K562 (cell line): ENCODE results near the gene SETD1B. TPM values are rescaled to one million over a fixed set of nuclear protein-coding genes. Genes with fewer than 3 reads are reported as not detected.

ENCODE experiments used
- ARHGAP35 ChIP-seq: fragments of 450-650 bp; IDR thresholded peaks from 2 replicates; pipeline ENCODE4 v1.6.1; 2018; ENCODE audit not compliant: partially characterized antibody
- BDP1 ChIP-seq: IDR thresholded peaks from 3 replicates; pipeline ENCODE4 v1.6.1; 2011; ENCODE audit not compliant: insufficient read length, insufficient read depth
- BRD4 ChIP-seq: fragments of 200-600 bp; sonication (generic); IDR thresholded peaks from 2 replicates; pipeline ENCODE4 v1.6.1; 2017; ENCODE audit warnings: inconsistent platforms
- EHMT2 ChIP-seq: fragments of 450-650 bp; IDR thresholded peaks from 2 replicates; pipeline ENCODE4 v1.6.1; 2018; ENCODE audit warnings: antibody characterized with exemption
- ELK3 ChIP-seq: fragments of 450-650 bp; formaldehyde crosslinking; IDR thresholded peaks from 2 replicates; pipeline ENCODE4 v1.4.0; 2020; ENCODE audit warnings: mild to moderate bottlenecking
- HNRNPK ChIP-seq: fragments of 200-400 bp; formaldehyde crosslinking; IDR thresholded peaks from one replicate; pipeline ENCODE4 v1.6.1; 2018; ENCODE audit warnings: mild to moderate bottlenecking, low read depth, low read length; ENCODE audit not compliant: poor library complexity, severe bottlenecking
- MYBL2 ChIP-seq, 2 experiments: fragments of 450-650 bp in 1 of 2; sonication (generic) in 1 of 2; formaldehyde crosslinking in 1 of 2; IDR thresholded peaks; 2 replicates each; pipeline versions ENCODE4 v1.6.1 to v1.8.1; 2017 to 2022; ENCODE audit warnings: borderline replicate concordance in 1 of 2, inconsistent platforms in 1 of 2, low read depth in 1 of 2, mild to moderate bottlenecking in 1 of 2, missing genetic modification reagents in 1 of 2, moderate library complexity in 1 of 2
- NFIC ChIP-seq: fragments of 450-650 bp; IDR thresholded peaks from 2 replicates; pipeline ENCODE4 v1.6.1; 2017; ENCODE audit warnings: mild to moderate bottlenecking, inconsistent platforms
- NR4A1 ChIP-seq, 2 experiments: fragments of 250-450 bp in 1 of 2; fragments of 450-650 bp in 1 of 2; sonication (Bioruptor Pico) in 1 of 2; IDR thresholded peaks; 2 replicates each; pipeline versions ENCODE4 v1.4.0 to v1.6.1; 2016 to 2020; ENCODE audit warnings: mild to moderate bottlenecking in 2 of 2, missing compliant biosample characterization in 1 of 2, missing genetic modification characterization in 1 of 2, moderate library complexity in 1 of 2
- PHF21A ChIP-seq: fragments of 450-650 bp; IDR thresholded peaks from 2 replicates; pipeline ENCODE4 v1.6.1; 2017; ENCODE audit warnings: low read depth, borderline replicate concordance
- PRPF4 ChIP-seq: fragments of 200-400 bp; formaldehyde crosslinking; IDR thresholded peaks from one replicate; pipeline ENCODE4 v1.6.1; 2017; ENCODE audit warnings: low read length, low read depth, mild to moderate bottlenecking; ENCODE audit not compliant: insufficient read depth, poor library complexity, severe bottlenecking
- SAFB2 ChIP-seq: fragments of 200-400 bp; formaldehyde crosslinking; IDR thresholded peaks from 2 replicates; pipeline ENCODE4 v1.6.1; 2018; ENCODE audit warnings: borderline replicate concordance, low read length, low read depth, moderate library complexity; ENCODE audit not compliant: severe bottlenecking
- TCF7 ChIP-seq: sonication (generic); IDR thresholded peaks from 2 replicates; pipeline ENCODE4 v1.6.1; 2016; ENCODE audit warnings: antibody characterized with exemption, borderline replicate concordance
- ZBTB17 ChIP-seq: fragments of 450-650 bp; formaldehyde crosslinking; IDR thresholded peaks from 2 replicates; pipeline ENCODE4 v1.4.0; 2020; ENCODE audit warnings: mild to moderate bottlenecking
- ZC3H11A ChIP-seq: IDR thresholded peaks from 2 replicates; pipeline ENCODE4 v1.6.1; 2012; ENCODE audit warnings: low read depth, low read length, improper control_type of control experiment
- polyA plus RNA-seq, 8 experiments: library from polyadenylated mRNA; depleted of rRNA in 4 of 8; stranded (reverse) in 5 of 8; unstranded in 3 of 8; fragments of >200 nt; fragmentation: Nextera tagmentation in 2 of 8; fragmentation: Illumina TruSeq in 1 of 8; extraction: Ambion mirVana in 2 of 8; extraction: Trizol in 1 of 8; gene quantifications; 2 replicates each; pipeline versions ENCODE4 v1.2.1 to v1.2.3, GENCODE V29; 2011 to 2014; ENCODE audit warnings: inconsistent platforms in 1 of 8, missing spikeins in 1 of 8
- total RNA-seq, 7 experiments: library from RNA; depleted of rRNA in 6 of 7; stranded (reverse); fragments of >200 nt in 6 of 7; fragmentation: Illumina TruSeq in 2 of 7; extraction: Trizol in 2 of 7; gene quantifications; 2 replicates each; pipeline versions ENCODE4 v1.2.1 to v1.2.3, GENCODE V29; 2011 to 2021; ENCODE audit warnings: low replicate concordance in 1 of 7
- TF ChIP-seq, protein P1 (sequence below): fragments of 450-650 bp; IDR thresholded peaks from 2 replicates; pipeline ENCODE4 v1.6.1; 2016; ENCODE audit warnings: low read depth, mild to moderate bottlenecking, moderate library complexity
- TF ChIP-seq, protein P2 (sequence below), 2 experiments: fragments of 450-650 bp in 1 of 2; sonication (generic) in 1 of 2; formaldehyde crosslinking; conservative IDR thresholded peaks; 2 replicates each; pipeline versions ENCODE4 v1.4.0 to v1.8.1; 2020 to 2022; ENCODE audit warnings: mild to moderate bottlenecking in 1 of 2, missing genetic modification reagents in 1 of 2
- TF ChIP-seq, protein P3 (sequence below): fragments of 250-450 bp; sonication (Bioruptor Pico); IDR thresholded peaks from 2 replicates; pipeline ENCODE4 v1.5.1; 2021; ENCODE audit warnings: mild to moderate bottlenecking
- TF ChIP-seq, protein P4 (sequence below), 2 experiments: IDR thresholded peaks; 2 replicates each; pipeline ENCODE4 v1.6.1; 2011; ENCODE audit warnings: borderline replicate concordance in 1 of 2, control low read depth in 1 of 2, low read depth in 1 of 2, low read length in 1 of 2, mild to moderate bottlenecking in 1 of 2, mixed read lengths in 1 of 2, moderate library complexity in 1 of 2; ENCODE audit not compliant: insufficient read depth in 1 of 2, insufficient read length in 1 of 2, poor library complexity in 1 of 2, severe bottlenecking in 1 of 2; ENCODE audit errors: extremely low read depth in 1 of 2
- TF ChIP-seq, protein P5 (sequence below): sonication (generic); formaldehyde crosslinking; IDR thresholded peaks from 2 replicates; pipeline ENCODE4 v1.9.0; 2022; ENCODE audit warnings: mild to moderate bottlenecking, missing genetic modification reagents

The SETD1B gene
- total and polyA plus RNA-seq, 9 of the 15 experiments (the other 6 are each of a cell fraction or from before 2014, with no cell fraction given) = 0.48 to 26.6 (median 2.3) TPM

GRCh38 chr12:121797937-121798786 is 5.6 kb upstream of the SETD1B start (continued):
- TF ChIP-seq, protein P1, sequence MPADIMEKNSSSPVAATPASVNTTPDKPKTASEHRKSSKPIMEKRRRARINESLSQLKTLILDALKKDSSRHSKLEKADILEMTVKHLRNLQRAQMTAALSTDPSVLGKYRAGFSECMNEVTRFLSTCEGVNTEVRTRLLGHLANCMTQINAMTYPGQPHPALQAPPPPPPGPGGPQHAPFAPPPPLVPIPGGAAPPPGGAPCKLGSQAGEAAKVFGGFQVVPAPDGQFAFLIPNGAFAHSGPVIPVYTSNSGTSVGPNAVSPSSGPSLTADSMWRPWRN = no peak
- TF ChIP-seq, protein P2, sequence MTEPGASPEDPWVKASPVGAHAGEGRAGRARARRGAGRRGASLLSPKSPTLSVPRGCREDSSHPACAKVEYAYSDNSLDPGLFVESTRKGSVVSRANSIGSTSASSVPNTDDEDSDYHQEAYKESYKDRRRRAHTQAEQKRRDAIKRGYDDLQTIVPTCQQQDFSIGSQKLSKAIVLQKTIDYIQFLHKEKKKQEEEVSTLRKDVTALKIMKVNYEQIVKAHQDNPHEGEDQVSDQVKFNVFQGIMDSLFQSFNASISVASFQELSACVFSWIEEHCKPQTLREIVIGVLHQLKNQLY (CRISPR knock-in tag; conservative IDR thresholded peaks at IDR 0.05) = no peak
- TF ChIP-seq ARHGAP35 (no peak), BRD4 (0 out of 2 replicates have a peak, but pooled peaks have one; percentile 43), NFIC (peak; percentile 58), ZC3H11A (no peak), BDP1 (no peak), ELK3 (CRISPR knock-in tag) (no peak), HNRNPK (no peak), SAFB2 (no peak), NR4A1 (CRISPR knock-in tag; IDR thresholded peaks at IDR 0.05) (no peak), NR4A1 (tag; IDR thresholded peaks at IDR 0.05) (peak; percentile 36; the same call in 1 of the 2 replicates), PRPF4 (no peak), MYBL2 (IDR thresholded peaks at IDR 0.05; ENCODE audit: low read depth) (no peak), MYBL2 (CRISPR knock-in tag; IDR thresholded peaks at IDR 0.05; ENCODE audit: borderline replicate concordance) (no peak), PHF21A (0 out of 2 replicates have a peak, but pooled peaks have one; percentile 13), ZBTB17 (no peak), EHMT2 (no peak), TCF7 (no peak)
- TF ChIP-seq, protein P3, sequence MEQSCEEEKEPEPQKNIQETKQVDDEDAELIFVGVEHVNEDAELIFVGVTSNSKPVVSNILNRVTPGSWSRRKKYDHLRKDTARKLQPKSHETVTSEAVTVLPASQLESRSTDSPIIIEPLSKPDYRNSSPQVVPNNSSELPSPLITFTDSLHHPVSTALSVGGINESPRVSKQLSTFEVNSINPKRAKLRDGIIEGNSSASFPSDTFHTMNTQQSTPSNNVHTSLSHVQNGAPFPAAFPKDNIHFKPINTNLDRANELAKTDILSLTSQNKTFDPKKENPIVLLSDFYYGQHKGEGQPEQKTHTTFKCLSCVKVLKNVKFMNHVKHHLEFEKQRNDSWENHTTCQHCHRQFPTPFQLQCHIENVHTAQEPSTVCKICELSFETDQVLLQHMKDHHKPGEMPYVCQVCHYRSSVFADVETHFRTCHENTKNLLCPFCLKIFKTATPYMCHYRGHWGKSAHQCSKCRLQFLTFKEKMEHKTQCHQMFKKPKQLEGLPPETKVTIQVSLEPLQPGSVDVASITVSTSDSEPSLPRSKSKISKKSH (CRISPR knock-in tag) = no peak
- TF ChIP-seq, protein P4, sequence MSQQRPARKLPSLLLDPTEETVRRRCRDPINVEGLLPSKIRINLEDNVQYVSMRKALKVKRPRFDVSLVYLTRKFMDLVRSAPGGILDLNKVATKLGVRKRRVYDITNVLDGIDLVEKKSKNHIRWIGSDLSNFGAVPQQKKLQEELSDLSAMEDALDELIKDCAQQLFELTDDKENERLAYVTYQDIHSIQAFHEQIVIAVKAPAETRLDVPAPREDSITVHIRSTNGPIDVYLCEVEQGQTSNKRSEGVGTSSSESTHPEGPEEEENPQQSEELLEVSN (IDR thresholded peaks at IDR 0.05; ENCODE audit: borderline replicate concordance in 1 of 2, extremely low read depth in 1 of 2, insufficient read depth in 1 of 2, insufficient read length in 1 of 2, low read depth in 1 of 2, low read length in 1 of 2, poor library complexity in 1 of 2, severe bottlenecking in 1 of 2) = peak; percentile 58 to 70
- TF ChIP-seq, protein P5, sequence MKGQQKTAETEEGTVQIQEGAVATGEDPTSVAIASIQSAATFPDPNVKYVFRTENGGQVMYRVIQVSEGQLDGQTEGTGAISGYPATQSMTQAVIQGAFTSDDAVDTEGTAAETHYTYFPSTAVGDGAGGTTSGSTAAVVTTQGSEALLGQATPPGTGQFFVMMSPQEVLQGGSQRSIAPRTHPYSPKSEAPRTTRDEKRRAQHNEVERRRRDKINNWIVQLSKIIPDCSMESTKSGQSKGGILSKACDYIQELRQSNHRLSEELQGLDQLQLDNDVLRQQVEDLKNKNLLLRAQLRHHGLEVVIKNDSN (CRISPR knock-in tag) = peak; percentile 68
